Myometrial cell (primary cell): ENCODE data around the gene INSYN2A. TPM values are rescaled to one million over a fixed set of nuclear protein-coding genes. Genes with fewer than 3 reads are reported as not detected.

ENCODE experiments used
- total RNA-seq: library from RNA; depleted of rRNA; stranded (reverse); fragments of >200 nt; gene quantifications from 2 replicates; pipeline ENCODE4 v1.2.3, GENCODE V29; 2015

INSYN2A gene, protein sequence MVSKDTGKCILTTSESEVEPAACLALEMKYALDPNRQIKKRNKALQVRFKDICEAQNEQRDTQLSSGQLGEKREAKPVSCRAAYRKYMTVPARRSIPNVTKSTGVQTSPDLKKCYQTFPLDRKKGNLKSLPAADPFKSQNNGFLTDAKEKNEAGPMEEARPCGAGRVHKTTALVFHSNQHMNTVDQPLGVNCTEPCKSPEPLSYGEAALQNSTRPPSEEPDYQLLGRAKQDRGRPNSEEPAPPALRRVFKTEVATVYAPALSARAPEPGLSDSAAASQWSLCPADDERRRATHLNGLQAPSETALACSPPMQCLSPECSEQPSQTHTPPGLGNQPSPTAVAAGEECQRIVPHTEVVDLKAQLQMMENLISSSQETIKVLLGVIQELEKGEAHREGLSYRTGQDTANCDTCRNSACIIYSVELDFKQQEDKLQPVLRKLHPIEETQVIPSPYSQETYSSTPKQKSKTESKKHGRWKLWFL
- under 0.01 TPM in 2 replicates for total RNA-seq

DNA sequence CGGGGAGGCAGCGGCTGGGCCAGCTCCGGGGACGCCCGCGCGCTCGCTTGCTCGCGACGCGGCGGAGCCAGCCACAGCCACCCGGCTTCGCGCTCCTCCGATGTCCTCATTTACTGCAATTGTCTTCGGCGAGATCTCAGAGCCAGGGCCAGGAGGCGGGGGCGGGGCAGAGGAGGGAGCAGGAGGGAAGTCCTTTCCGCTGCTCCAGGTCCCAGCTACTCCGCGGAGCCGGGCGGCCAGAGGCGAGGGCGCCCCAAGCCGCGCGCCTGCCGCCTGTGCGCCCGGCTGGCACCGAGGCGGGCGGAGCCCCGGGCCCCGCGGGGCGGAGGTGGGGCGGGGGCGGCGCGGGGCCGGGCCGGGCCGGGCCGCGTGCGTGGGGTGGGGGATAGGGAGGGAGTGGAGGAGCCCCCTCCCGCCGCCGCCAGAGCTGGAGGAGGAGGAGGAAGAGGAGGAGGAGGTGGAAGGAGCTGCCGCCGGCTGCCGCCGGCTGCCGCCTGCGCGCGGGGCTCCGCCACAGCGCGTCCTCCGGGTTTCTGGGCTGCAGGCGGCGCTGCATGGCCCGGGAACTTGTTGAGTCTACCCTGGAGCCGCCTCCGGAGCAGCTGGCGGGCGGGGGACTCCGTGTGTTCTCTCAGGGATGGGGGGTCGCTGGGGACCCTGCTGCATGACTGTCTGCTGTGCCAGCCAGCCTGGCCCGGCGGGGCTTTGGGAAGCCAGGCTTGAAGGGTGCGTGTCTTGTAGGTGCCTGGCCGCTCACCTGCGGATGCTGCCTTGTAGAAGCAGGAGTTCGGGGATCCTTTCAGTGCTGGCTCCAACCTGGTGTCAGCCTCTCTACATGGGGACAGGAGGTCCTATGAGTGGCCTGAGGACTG is at the start of gene INSYN2A:
INSYN2A (minus strand) TSS at position 310 of the 872 bp plus-strand sequence. CDS start 20,196 bp downstream, outside the sequence.

